HepG2 (cell line): Measurements from ENCODE around the gene CYBC1. TPM values are rescaled to one million over a fixed set of nuclear protein-coding genes. Genes with fewer than 3 reads are reported as not detected.

Source experiments
- AHDC1 ChIP-seq: sonication (generic); formaldehyde crosslinking; IDR thresholded peaks from 2 replicates; pipeline ENCODE4 v1.5.1; 2020; ENCODE audit warnings: mild to moderate bottlenecking, missing genetic modification reagents, borderline replicate concordance
- ATF1 ChIP-seq: IDR thresholded peaks from 2 replicates; pipeline ENCODE4 v1.6.1; 2016; ENCODE audit warnings: mild to moderate bottlenecking, control low read depth
- CHD4 ChIP-seq: fragments of 200-600 bp; sonication (generic); IDR thresholded peaks from 2 replicates; pipeline ENCODE4 v1.7.0; 2017; ENCODE audit warnings: mild to moderate bottlenecking, low read length, borderline replicate concordance
- FOXJ3 ChIP-seq: sonication (generic); formaldehyde crosslinking; IDR thresholded peaks from 2 replicates; pipeline ENCODE4 v1.4.0; 2020; ENCODE audit warnings: missing genetic modification reagents, mild to moderate bottlenecking, borderline replicate concordance
- GLMP ChIP-seq: sonication (generic); formaldehyde crosslinking; IDR thresholded peaks from 2 replicates; pipeline ENCODE4 v1.9.0; 2021; ENCODE audit warnings: missing genetic modification reagents, mild to moderate bottlenecking, borderline replicate concordance
- PTBP1 ChIP-seq: fragments of 200-400 bp; formaldehyde crosslinking; IDR thresholded peaks from 2 replicates; pipeline ENCODE4 v1.6.1; 2018; ENCODE audit warnings: low read length, low read depth; ENCODE audit not compliant: poor library complexity, severe bottlenecking
- RORA ChIP-seq: sonication (generic); formaldehyde crosslinking; IDR thresholded peaks from 2 replicates; pipeline ENCODE4 v1.5.0; 2020; ENCODE audit warnings: mild to moderate bottlenecking, missing genetic modification reagents, moderate library complexity
- STAT5B ChIP-seq: sonication (generic); formaldehyde crosslinking; IDR thresholded peaks from 2 replicates; pipeline ENCODE4 v1.4.0; 2020; ENCODE audit warnings: missing genetic modification reagents
- ZNF644 ChIP-seq: IDR thresholded peaks from 2 replicates; pipeline ENCODE4 v1.6.1; 2016; ENCODE audit warnings: low read depth
- polyA plus RNA-seq, 8 experiments: library from polyadenylated mRNA; depleted of rRNA in 3 of 8; stranded (reverse) in 7 of 8; unstranded in 1 of 8; fragments of >200 nt; fragmentation: Illumina TruSeq in 4 of 8; extraction: Trizol in 4 of 8; gene quantifications; 2 replicates each; pipeline versions ENCODE4 v1.2.1 to v1.2.3, GENCODE V29; 2011 to 2016; ENCODE audit warnings: low read depth in 4 of 8, missing spikeins in 1 of 8, mixed read lengths in 1 of 8; ENCODE audit not compliant: insufficient read depth in 1 of 8
- total RNA-seq, 5 experiments: library from RNA; depleted of rRNA; stranded (reverse); fragments of >200 nt; fragmentation: Illumina TruSeq; extraction: Trizol; gene quantifications; 2 replicates each; pipeline ENCODE4 v1.2.3, GENCODE V29; 2016; ENCODE audit warnings: low read depth in 1 of 5

The CYBC1 gene
- total and polyA plus RNA-seq, 2 of the 13 experiments (the other 11 are each of a cell fraction or from before 2014, with no cell fraction given) = 43.4 to 44.1 TPM

- TF ChIP-seq RORA (CRISPR knock-in tag) (no peak), ATF1 (CRISPR knock-in tag) (no peak), CHD4 (0 out of 2 replicates have a peak, but pooled peaks have one; percentile 42), STAT5B (CRISPR knock-in tag) (no peak), FOXJ3 (no peak), ZNF644 (CRISPR knock-in tag) (no peak), GLMP (peak; percentile 19; the same call in 1 of the 2 replicates), AHDC1 (CRISPR knock-in tag) (no peak), PTBP1 (peak; percentile 87)
Observed at GRCh38 chr17:82458885-82459424, 8.4 kb upstream of the CYBC1 start (continued).
